ENCODE data around the gene BOK. TPM values are rescaled to one million over a fixed set of nuclear protein-coding genes. Genes with fewer than 3 reads are reported as not detected.

BOK gene
- total and polyA plus RNA-seq, 2 donors (not counting 1 experiment from before 2014, with no cell fraction given) = 21.2 to 42.4 TPM

DNA sequence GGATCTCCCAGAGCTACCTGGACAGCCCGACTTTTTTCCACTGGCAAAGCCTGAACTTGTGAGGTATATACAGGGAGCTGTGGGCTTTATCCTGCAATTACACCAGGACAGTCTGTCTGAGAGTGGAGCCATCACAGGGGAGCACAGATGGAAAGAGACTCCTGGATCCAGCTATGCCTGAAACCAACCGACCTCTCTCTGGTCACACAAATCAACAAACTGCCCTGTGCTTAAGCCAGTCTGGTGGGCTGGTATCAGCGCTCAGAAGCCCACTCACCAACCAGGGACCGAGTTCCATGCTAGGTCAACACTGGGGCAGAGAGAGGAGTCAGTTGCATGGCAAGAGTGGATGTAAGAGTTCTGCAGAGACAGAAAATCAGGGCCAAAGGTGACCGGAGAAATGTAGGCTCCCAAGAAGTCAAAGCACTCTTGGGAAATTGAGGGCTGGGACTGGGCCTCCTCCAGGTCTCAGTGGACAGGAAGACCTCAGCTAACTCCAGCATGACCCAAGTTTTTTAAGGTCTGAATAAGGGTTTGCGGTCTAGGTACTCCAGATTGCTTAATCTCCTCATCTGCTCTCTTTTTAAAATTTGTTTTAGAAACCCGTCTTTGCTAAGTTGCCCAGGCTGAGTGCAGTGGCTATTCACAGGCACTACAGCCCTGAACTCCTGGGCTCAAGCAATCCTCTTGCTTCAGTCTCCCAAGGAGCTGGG, 3.8 kb upstream of the BOK start:
- no peak for TF ChIP-seq EZH2 (IDR thresholded peaks at IDR 0.05; ENCODE audit: low read length, missing control alignments)
- TF ChIP-seq, protein P1, sequence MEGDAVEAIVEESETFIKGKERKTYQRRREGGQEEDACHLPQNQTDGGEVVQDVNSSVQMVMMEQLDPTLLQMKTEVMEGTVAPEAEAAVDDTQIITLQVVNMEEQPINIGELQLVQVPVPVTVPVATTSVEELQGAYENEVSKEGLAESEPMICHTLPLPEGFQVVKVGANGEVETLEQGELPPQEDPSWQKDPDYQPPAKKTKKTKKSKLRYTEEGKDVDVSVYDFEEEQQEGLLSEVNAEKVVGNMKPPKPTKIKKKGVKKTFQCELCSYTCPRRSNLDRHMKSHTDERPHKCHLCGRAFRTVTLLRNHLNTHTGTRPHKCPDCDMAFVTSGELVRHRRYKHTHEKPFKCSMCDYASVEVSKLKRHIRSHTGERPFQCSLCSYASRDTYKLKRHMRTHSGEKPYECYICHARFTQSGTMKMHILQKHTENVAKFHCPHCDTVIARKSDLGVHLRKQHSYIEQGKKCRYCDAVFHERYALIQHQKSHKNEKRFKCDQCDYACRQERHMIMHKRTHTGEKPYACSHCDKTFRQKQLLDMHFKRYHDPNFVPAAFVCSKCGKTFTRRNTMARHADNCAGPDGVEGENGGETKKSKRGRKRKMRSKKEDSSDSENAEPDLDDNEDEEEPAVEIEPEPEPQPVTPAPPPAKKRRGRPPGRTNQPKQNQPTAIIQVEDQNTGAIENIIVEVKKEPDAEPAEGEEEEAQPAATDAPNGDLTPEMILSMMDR (conservative IDR thresholded peaks at IDR 0.05 in 1 of 2, IDR thresholded peaks at IDR 0.05 in 1 of 2; ENCODE audit: low read depth in 1 of 2, low read length in 2 of 2) = no peak
- H4K20me1 ChIP-seq (ENCODE audit: control insufficient read depth, extremely low read depth, insufficient read depth, low read length) = no peaks in the 10 kb centered on the region
- no peaks in the 10 kb centered on the region for H3K9me3 ChIP-seq (ENCODE audit: control insufficient read depth, insufficient read depth, low read depth, low read length)
- H3K79me2 ChIP-seq (ENCODE audit: control insufficient read depth, insufficient read depth, low read length) = no peaks in the 10 kb centered on the region
- no peaks in the 10 kb centered on the region for H3K36me3 ChIP-seq (ENCODE audit: control insufficient read depth, insufficient read depth, low read length)
- no peak for DNase-seq (ENCODE audit: low read depth in 2 of 2)
- H3K27me3 ChIP-seq (ENCODE audit: control insufficient read depth, insufficient read depth, low read length) = no peaks in the 10 kb centered on the region
- no peak overlapping the region for H3K4me3 ChIP-seq (replicated peaks in 1 of 4; ENCODE audit: control extremely low read depth in 1 of 4, insufficient read depth in 1 of 4, low read depth in 3 of 4, low read length in 4 of 4)
- peaks cover 16% of the 10 kb centered on the region for H3K4me1 ChIP-seq (ENCODE audit: control insufficient read depth, extremely low read depth, insufficient read depth, low read length)
- no peak overlapping the region for H2AFZ ChIP-seq (ENCODE audit: low read length)
- H3K9ac ChIP-seq (ENCODE audit: insufficient read depth, low read length) = no peak overlapping the region
- H3K27ac ChIP-seq (ENCODE audit: insufficient read depth, low read length) = no peak overlapping the region
- H3K4me2 ChIP-seq (ENCODE audit: extremely low read depth, insufficient read depth, low read length) = no peak overlapping the region

DNA sequence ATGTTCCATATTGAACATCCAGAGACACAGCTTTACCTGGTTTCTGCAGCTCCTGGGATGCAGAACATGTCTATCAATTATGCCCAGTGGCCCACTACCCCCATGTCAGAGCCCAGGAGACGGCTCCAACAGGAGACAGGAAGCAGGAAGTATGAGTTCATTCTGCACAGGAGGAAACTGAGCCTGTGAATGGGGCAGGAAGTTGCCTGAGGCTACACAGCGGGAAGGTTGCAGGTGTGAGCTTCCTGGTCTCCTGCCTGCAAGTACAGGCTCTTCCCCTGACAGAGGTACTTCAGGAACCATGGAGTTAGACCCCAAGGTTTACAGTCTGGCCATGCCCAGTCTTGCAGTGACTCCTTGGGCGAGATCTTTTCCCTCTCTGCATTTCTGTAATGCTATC, 2.8 kb upstream of the BOK start:
- TF ChIP-seq, protein P1 (conservative IDR thresholded peaks at IDR 0.05 in 1 of 2, IDR thresholded peaks at IDR 0.05 in 1 of 2; ENCODE audit: low read depth in 1 of 2, low read length in 2 of 2) = no peak
- no peak for TF ChIP-seq EZH2 (IDR thresholded peaks at IDR 0.05; ENCODE audit: low read length, missing control alignments)
- Histone ChIP-seq H3K79me2 (ENCODE audit: control insufficient read depth, insufficient read depth, low read length) (peaks cover 6% of the 10 kb centered on the region), H3K4me1 (ENCODE audit: control insufficient read depth, extremely low read depth, insufficient read depth, low read length) (peaks cover 17% of the 10 kb centered on the region), H3K36me3 (ENCODE audit: control insufficient read depth, insufficient read depth, low read length) (no peaks in the 10 kb centered on the region), H3K4me2 (ENCODE audit: extremely low read depth, insufficient read depth, low read length) (no peak overlapping the region), H4K20me1 (ENCODE audit: control insufficient read depth, extremely low read depth, insufficient read depth, low read length) (no peaks in the 10 kb centered on the region), H3K4me3 (replicated peaks in 1 of 4; ENCODE audit: control extremely low read depth in 1 of 4, insufficient read depth in 1 of 4, low read depth in 3 of 4, low read length in 4 of 4) (no peak overlapping the region), H3K9ac (ENCODE audit: insufficient read depth, low read length) (no peak overlapping the region), H3K9me3 (ENCODE audit: control insufficient read depth, insufficient read depth, low read depth, low read length) (no peaks in the 10 kb centered on the region), H3K27ac (ENCODE audit: insufficient read depth, low read length) (no peak overlapping the region), H3K27me3 (ENCODE audit: control insufficient read depth, insufficient read depth, low read length) (no peaks in the 10 kb centered on the region), H2AFZ (ENCODE audit: low read length) (no peak overlapping the region)
- DNase-seq (ENCODE audit: low read depth in 2 of 2) = no peak

- no peak for DNase-seq (ENCODE audit: low read depth in 2 of 2)
- no peak overlapping the region for H3K27ac ChIP-seq (ENCODE audit: insufficient read depth, low read length)
- H3K4me3 ChIP-seq (replicated peaks in 1 of 4; ENCODE audit: control extremely low read depth in 1 of 4, insufficient read depth in 1 of 4, low read depth in 3 of 4, low read length in 4 of 4) = no peak overlapping the region
- H3K9ac ChIP-seq (ENCODE audit: insufficient read depth, low read length) = no peak overlapping the region
- no peak overlapping the region for H2AFZ ChIP-seq (ENCODE audit: low read length)
- peaks cover 13% of the 10 kb centered on the region for H3K4me1 ChIP-seq (ENCODE audit: control insufficient read depth, extremely low read depth, insufficient read depth, low read length)
- no peaks in the 10 kb centered on the region for H4K20me1 ChIP-seq (ENCODE audit: control insufficient read depth, extremely low read depth, insufficient read depth, low read length)
- H3K36me3 ChIP-seq (ENCODE audit: control insufficient read depth, insufficient read depth, low read length) = no peaks in the 10 kb centered on the region
- no peaks in the 10 kb centered on the region for H3K27me3 ChIP-seq (ENCODE audit: control insufficient read depth, insufficient read depth, low read length)
- H3K79me2 ChIP-seq (ENCODE audit: control insufficient read depth, insufficient read depth, low read length) = peaks cover 7% of the 10 kb centered on the region
- TF ChIP-seq, protein P1 (conservative IDR thresholded peaks at IDR 0.05 in 1 of 2, IDR thresholded peaks at IDR 0.05 in 1 of 2; ENCODE audit: low read depth in 1 of 2, low read length in 2 of 2) = no peak
- TF ChIP-seq EZH2 (IDR thresholded peaks at IDR 0.05; ENCODE audit: low read length, missing control alignments) = no peak
- no peaks in the 10 kb centered on the region for H3K9me3 ChIP-seq (ENCODE audit: control insufficient read depth, insufficient read depth, low read depth, low read length)
- H3K4me2 ChIP-seq (ENCODE audit: extremely low read depth, insufficient read depth, low read length) = no peak overlapping the region
Observed at GRCh38 chr2:241556746-241557145, 1.8 kb upstream of the BOK start.

Data from fibroblast of lung (primary cell).